GM12892 (cell line): Measurements from ENCODE around the gene GREB1.

Experiments
- POLR2A ChIP-seq: IDR thresholded peaks from 2 replicates; pipeline ENCODE4 v1.6.1; 2011; ENCODE audit warnings: low read depth, low read length, control low read depth
- POLR2AphosphoS5 ChIP-seq: IDR thresholded peaks from 2 replicates; pipeline ENCODE4 v1.6.1; 2011; ENCODE audit warnings: low read depth, low read length, control low read depth

DNA sequence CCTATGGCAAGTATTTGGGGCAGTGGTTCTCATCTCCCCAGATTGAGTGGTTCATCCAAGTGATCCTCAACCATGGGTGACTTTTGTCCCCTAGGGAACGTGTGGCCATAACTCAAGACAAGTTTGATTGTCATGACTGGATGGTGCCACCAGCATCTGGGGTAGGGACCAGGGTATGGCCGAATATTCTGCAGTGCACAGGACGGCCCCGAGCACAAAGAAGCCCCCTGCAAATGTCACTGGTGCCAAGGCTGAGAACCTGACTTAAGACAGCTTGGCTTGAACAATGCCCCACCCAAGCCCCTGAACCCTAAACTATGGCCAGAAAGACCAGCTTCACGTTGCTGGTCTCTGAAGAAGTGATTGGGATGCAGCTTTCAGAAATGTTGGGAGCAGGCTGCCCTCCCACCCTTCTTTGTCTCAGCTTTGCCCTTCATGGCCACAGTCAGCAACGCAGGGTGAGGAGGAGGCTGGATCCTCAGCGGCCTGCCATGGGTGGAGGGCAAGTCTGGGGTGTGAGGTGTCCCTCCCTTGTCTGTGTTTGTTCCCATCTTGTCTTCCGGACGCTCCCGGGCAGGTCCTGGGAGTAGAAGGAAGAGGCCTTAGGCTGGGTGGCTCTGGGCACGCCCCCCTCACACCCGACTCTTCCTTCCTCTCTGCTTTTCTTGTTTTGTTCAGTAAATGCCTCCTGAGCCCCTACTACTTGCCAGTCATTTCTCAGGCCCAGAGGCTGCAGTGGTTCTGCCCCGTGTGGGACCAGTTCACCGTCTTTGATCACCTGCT, 43.4 kb downstream of the GREB1 start:
- TF ChIP-seq POLR2AphosphoS5 = no peak
- no peak for TF ChIP-seq POLR2A
